Right atrium auricular region (tissue), 2 donors: ENCODE data around the gene AP2B1. TPM values are rescaled to one million over a fixed set of nuclear protein-coding genes. Genes with fewer than 3 reads are reported as not detected.
A peak's percentile ranks its signal among the peaks of the same experiment; 100 is the strongest.

Experiments used
- DNase-seq: peaks from one replicate; pipeline ENCODE4 v3.0.0-alpha.2; 2019; ENCODE audit warnings: low spot score
- H3K27ac ChIP-seq, 2 donors: fragments of 200-600 bp; sonication (generic); 1 replicate in 1 of 2; 2 replicates in 1 of 2; pipeline ENCODE4 v1.5.1; 2016 to 2019
- H3K27me3 ChIP-seq, 2 donors: fragments of 200-600 bp; sonication (generic); one replicate each; pipeline versions ENCODE4 v1.5.1 to v1.6.0; 2017 to 2019
- H3K36me3 ChIP-seq: fragments of 200-600 bp; sonication (generic); one replicate; pipeline ENCODE4 v1.5.1; 2016
- H3K4me1 ChIP-seq, 2 donors: fragments of 200-600 bp; sonication (generic); one replicate each; pipeline versions ENCODE4 v1.5.1 to v1.6.0; 2017 to 2019
- H3K4me3 ChIP-seq, 2 donors: fragments of 200-600 bp; sonication (generic); 1 replicate in 1 of 2; 2 replicates in 1 of 2; pipeline ENCODE4 v1.5.1; 2017 to 2019; ENCODE audit warnings: mild to moderate bottlenecking in 1 of 2, moderate library complexity in 1 of 2
- H3K9me3 ChIP-seq, 2 donors: fragments of 200-600 bp; sonication (generic); one replicate each; pipeline ENCODE4 v1.5.1; 2019
- CTCF ChIP-seq, 2 donors: fragments of 200-600 bp; sonication (generic); IDR thresholded peaks; one replicate each; pipeline ENCODE4 v1.5.1; 2019; ENCODE audit warnings: antibody characterized with exemption in 2 of 2
- total RNA-seq, 2 donors: library from RNA; depleted of rRNA; stranded (reverse); fragments of >200 nt; gene quantifications; one replicate each; pipeline ENCODE4 v1.1.0, GENCODE V29; 2016

The AP2B1 gene
- total RNA-seq, 2 donors from 2014 or later: 79.8 to 80.1 TPM

GRCh38 chr17:35745246-35745645 lies 158.1 kb downstream of the AP2B1 start:
- Histone ChIP-seq H3K27me3 (no peaks in the 10 kb centered on the region), H3K4me1 (peaks cover 0 to 26% of the 10 kb centered on the region in 2 donors)
- no peak for DNase-seq

GRCh38 chr17:35745749-35746320 lies 158.7 kb downstream of the AP2B1 start:
- Histone ChIP-seq H3K36me3 (no peaks in the 10 kb centered on the region), H3K27ac (no peak overlapping the region), H3K27me3 (no peaks in the 10 kb centered on the region), H3K9me3 (no peaks in the 10 kb centered on the region), H3K4me3 (no peak overlapping the region), H3K4me1 (peaks cover 0 to 27% of the 10 kb centered on the region in 2 donors)
- TF ChIP-seq CTCF (IDR thresholded peaks at IDR 0.05): no peak
- DNase-seq: no peak

More at GRCh38 chr17:35745246-35745645, 158.1 kb downstream of the AP2B1 start:
- Histone ChIP-seq H3K36me3 (no peaks in the 10 kb centered on the region), H3K27ac (no peak overlapping the region), H3K9me3 (no peaks in the 10 kb centered on the region), H3K4me3 (no peak overlapping the region)
- TF ChIP-seq CTCF (IDR thresholded peaks at IDR 0.05): no peak

DNA sequence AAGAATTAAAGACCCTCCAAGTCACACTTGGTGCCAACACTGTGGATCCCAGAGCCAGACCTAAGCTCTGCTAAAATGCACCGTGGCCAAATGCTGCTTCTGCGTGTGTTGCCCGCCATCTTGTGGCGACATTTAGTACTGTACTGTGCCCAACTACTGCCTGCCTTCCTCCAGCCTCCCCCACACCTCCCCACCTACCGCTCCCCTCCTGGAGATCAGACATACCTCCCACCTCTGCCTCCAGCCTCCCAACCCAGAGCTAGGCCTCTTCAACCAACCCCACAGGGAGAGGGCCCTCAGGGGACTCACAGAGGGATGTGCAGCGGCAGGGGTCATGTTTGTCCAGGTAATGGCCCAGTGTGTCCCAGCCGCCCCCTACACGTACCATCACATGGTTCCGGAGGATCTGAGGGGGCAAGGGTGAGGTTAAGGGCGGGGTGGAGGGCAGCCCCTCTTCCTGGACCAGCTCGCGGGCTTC lies 160.5 kb downstream of the AP2B1 start:
- Histone ChIP-seq H3K4me3 (no peak overlapping the region), H3K27me3 (no peaks in the 10 kb centered on the region), H3K4me1 (peaks cover 0 to 21% of the 10 kb centered on the region in 2 donors), H3K9me3 (no peaks in the 10 kb centered on the region), H3K27ac (no peak overlapping the region), H3K36me3 (no peaks in the 10 kb centered on the region)
- TF ChIP-seq CTCF (IDR thresholded peaks at IDR 0.05): peak; percentile 84 to 93
- peak; percentile 83 for DNase-seq

GRCh38 chr17:35748341-35748841 lies 161.3 kb downstream of the AP2B1 start:
- Histone ChIP-seq H3K27me3 (no peaks in the 10 kb centered on the region), H3K4me1 (peaks cover 0 to 29% of the 10 kb centered on the region in 2 donors), H3K27ac (no peak overlapping the region), H3K4me3 (no peak overlapping the region), H3K36me3 (no peaks in the 10 kb centered on the region), H3K9me3 (no peaks in the 10 kb centered on the region)
- TF ChIP-seq CTCF (IDR thresholded peaks at IDR 0.05): no peak
- DNase-seq: no peak

DNA sequence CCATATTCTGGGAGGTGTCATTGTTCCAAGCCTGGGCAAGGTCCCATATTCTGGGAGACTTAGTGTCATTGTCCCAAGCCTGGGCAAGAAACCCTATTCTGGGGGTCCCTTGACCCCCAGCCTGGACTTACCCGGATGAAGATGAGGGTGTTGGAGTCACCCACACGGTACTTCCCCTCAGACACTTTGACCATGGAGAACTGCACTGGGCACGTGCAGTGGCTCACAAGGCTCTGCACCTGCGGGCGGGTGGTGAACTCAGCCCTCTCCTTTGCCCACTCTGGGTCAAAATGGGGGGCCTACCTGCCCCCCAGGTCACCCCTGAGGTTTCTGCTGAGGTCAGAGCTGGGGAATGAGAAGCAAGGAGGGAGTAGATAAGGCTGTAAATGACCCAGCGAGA lies 161.9 kb downstream of the AP2B1 start:
- Histone ChIP-seq H3K27ac (no peak overlapping the region), H3K36me3 (no peaks in the 10 kb centered on the region), H3K9me3 (no peaks in the 10 kb centered on the region), H3K4me1 (peaks cover 0 to 29% of the 10 kb centered on the region in 2 donors), H3K4me3 (no peak overlapping the region), H3K27me3 (no peaks in the 10 kb centered on the region)
- no peak for TF ChIP-seq CTCF (IDR thresholded peaks at IDR 0.05)
- DNase-seq: no peak
